Measurements from ENCODE around the gene HSPA9. TPM values are rescaled to one million over a fixed set of nuclear protein-coding genes. Genes with fewer than 3 reads are reported as not detected.

HSPA9 gene
- total and polyA plus RNA-seq, 9 of the 15 experiments (the other 6 are each of a cell fraction or from before 2014, with no cell fraction given), result 195 to 583 (median 514) TPM

DNA sequence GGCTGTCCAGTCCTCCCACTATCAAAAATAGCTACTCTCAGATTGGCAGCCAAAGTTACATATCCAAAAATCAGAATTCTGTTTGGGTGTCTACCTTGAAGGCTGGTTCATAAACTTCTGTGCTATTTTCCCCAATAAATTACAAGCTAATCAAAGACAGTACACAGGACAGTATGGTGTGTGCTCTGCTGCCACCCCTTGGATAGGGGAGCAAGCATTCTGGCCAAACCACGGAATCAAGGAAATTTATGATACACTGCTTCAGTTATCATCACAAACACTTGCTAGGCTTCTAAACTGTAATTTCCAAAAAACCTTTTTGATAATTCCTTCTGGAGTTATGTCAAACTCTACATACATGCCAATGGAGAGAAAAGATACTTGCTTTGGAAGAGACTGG is 48.0 kb downstream of the HSPA9 start:
- 0 out of 3 replicates have a peak, but pooled peaks have one; percentile 17 for ATAC-seq
- H3K79me2 ChIP-seq (ENCODE audit: control insufficient read depth, insufficient read depth, low read length), result peaks cover 96% of the 10 kb centered on the region
- peaks cover 17% of the 10 kb centered on the region; the same call in 1 of the 2 replicates for H4K20me1 ChIP-seq (replicated peaks; ENCODE audit: control insufficient read depth, insufficient read depth, low read length)
- H3K9ac ChIP-seq (ENCODE audit: insufficient read depth in 1 of 2, low read depth in 2 of 2, low read length in 2 of 2), result no peak overlapping the region
- H3K27me3 ChIP-seq (ENCODE audit: control insufficient read depth in 2 of 2, insufficient read depth in 2 of 2, low read length in 2 of 2), result no peaks in the 10 kb centered on the region
- no peak overlapping the region for H3K27ac ChIP-seq (ENCODE audit: extremely low read depth, low read depth, low read length)
- TF ChIP-seq, protein P1, sequence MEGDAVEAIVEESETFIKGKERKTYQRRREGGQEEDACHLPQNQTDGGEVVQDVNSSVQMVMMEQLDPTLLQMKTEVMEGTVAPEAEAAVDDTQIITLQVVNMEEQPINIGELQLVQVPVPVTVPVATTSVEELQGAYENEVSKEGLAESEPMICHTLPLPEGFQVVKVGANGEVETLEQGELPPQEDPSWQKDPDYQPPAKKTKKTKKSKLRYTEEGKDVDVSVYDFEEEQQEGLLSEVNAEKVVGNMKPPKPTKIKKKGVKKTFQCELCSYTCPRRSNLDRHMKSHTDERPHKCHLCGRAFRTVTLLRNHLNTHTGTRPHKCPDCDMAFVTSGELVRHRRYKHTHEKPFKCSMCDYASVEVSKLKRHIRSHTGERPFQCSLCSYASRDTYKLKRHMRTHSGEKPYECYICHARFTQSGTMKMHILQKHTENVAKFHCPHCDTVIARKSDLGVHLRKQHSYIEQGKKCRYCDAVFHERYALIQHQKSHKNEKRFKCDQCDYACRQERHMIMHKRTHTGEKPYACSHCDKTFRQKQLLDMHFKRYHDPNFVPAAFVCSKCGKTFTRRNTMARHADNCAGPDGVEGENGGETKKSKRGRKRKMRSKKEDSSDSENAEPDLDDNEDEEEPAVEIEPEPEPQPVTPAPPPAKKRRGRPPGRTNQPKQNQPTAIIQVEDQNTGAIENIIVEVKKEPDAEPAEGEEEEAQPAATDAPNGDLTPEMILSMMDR (IDR thresholded peaks at IDR 0.05 in 2 of 3, conservative IDR thresholded peaks at IDR 0.05 in 1 of 3; ENCODE audit: insufficient read depth in 2 of 3, low read depth in 1 of 3, low read length in 3 of 3), result peak in 1 of 3 experiments; percentile 4; a peak in 1 of 6 replicates
- no peak for TF ChIP-seq RBM39 (optimal IDR thresholded peaks at IDR 0.05; ENCODE audit: low read depth, low read length)
- FAIRE-seq, result no peak
- peaks cover 80% of the 10 kb centered on the region for H3K36me3 ChIP-seq (ENCODE audit: control insufficient read depth, insufficient read depth, low read length)
- peaks cover 4 to 11% of the 10 kb centered on the region in 2 experiments; a peak in 3 of 5 replicates for H3K4me1 ChIP-seq (replicated peaks in 1 of 2; ENCODE audit: control insufficient read depth in 2 of 2, insufficient read depth in 2 of 2, low read length in 2 of 2)
- H3K9me1 ChIP-seq (ENCODE audit: control insufficient read depth, insufficient read depth, low read length), result no peaks in the 10 kb centered on the region
- no peak for DNase-seq (ENCODE audit: extremely low read depth in 1 of 4, low spot score in 3 of 4)
- no TSS peak for BruUV-seq (replicated peaks)
- POLR2A ChIA-PET, result interaction anchor here (0.6 to 3.4 kb wide), 7 partner anchors 9 to 63 kb away, joined by 3 to 18 read pairs (median 5); partner anchors contain the start of gene ETF1
- CTCF ChIA-PET (ENCODE audit: low intra/inter-chr PET ratio), result no interaction called here
- H3K4me3 ChIP-seq, result no peak overlapping the region
- WGBS (ENCODE audit: insufficient coverage, low coverage, missing lambda C conversion rate), result 50% methylated on average over 1 of the region's 1 CpG
- in situ Hi-C loops (cut with MboI) (no loop called here), intact Hi-C loops (cut with micrococcal nuclease) (loop anchor here (1.0 kb wide), 1 partner anchor 17 kb away; no protein-coding TSS in a partner anchor)
- no peak overlapping the region for H3K4me2 ChIP-seq (ENCODE audit: insufficient read depth, low read length)
- H2AFZ ChIP-seq (ENCODE audit: low read depth, low read length), result no peak overlapping the region
- no peaks in the 10 kb centered on the region for H3K9me3 ChIP-seq (replicated peaks; ENCODE audit: control insufficient read depth, insufficient read depth, low read depth, low read length)

DNA sequence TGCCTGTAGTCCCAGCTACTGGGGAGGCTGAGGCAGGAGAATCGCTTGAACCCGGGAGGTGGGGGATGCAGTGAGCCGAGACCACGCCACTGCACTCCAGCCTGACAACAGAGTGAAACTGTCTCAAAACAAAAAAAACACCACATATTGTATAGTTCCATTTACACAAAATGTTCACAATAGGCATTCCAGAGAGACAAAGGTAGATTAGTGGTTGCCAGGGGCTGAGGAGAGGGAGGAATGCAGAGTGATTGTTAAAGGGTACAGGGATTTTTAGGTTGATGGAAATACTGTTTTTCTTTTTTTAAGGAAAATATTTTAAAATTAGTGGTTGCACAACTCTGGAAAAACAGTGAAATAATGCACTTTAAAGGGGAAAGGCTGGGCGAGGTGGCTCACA is 51.8 kb downstream of the HSPA9 start:
- intact Hi-C loops (cut with micrococcal nuclease) (no loop called here), in situ Hi-C loops (cut with MboI) (no loop called here)
- no peak overlapping the region for H2AFZ ChIP-seq (ENCODE audit: low read depth, low read length)
- no TSS peak for BruUV-seq (replicated peaks)
- no peak overlapping the region for H3K27ac ChIP-seq (ENCODE audit: extremely low read depth, low read depth, low read length)
- 89% methylated on average over 4 of the region's 5 CpGs for WGBS (ENCODE audit: insufficient coverage, low coverage, missing lambda C conversion rate)
- H3K79me2 ChIP-seq (ENCODE audit: control insufficient read depth, insufficient read depth, low read length), result peaks cover 94% of the 10 kb centered on the region
- ChIA-PET POLR2A (interaction anchor here (0.6 to 1.8 kb wide), 3 partner anchors 9 to 22 kb away, joined by 3 to 7 read pairs (median 6); no protein-coding TSS in a partner anchor), CTCF (ENCODE audit: low intra/inter-chr PET ratio) (no interaction called here)
- ATAC-seq, result no peak
- no peak overlapping the region for H3K4me2 ChIP-seq (ENCODE audit: insufficient read depth, low read length)
- peaks cover 0 to 9% of the 10 kb centered on the region in 2 experiments; a peak in 2 of 5 replicates for H3K4me1 ChIP-seq (replicated peaks in 1 of 2; ENCODE audit: control insufficient read depth in 2 of 2, insufficient read depth in 2 of 2, low read length in 2 of 2)
- no peaks in the 10 kb centered on the region for H3K9me3 ChIP-seq (replicated peaks; ENCODE audit: control insufficient read depth, insufficient read depth, low read depth, low read length)
- DNase-seq (ENCODE audit: extremely low read depth in 1 of 4, low spot score in 3 of 4), result no peak
- peaks cover 76% of the 10 kb centered on the region for H3K36me3 ChIP-seq (ENCODE audit: control insufficient read depth, insufficient read depth, low read length)
- H3K9ac ChIP-seq (ENCODE audit: insufficient read depth in 1 of 2, low read depth in 2 of 2, low read length in 2 of 2), result peak overlapping the region in 1 of 2 experiments; percentile 43; a peak in 2 of 4 replicates
- H3K27me3 ChIP-seq (ENCODE audit: control insufficient read depth in 2 of 2, insufficient read depth in 2 of 2, low read length in 2 of 2), result no peaks in the 10 kb centered on the region
- H3K9me1 ChIP-seq (ENCODE audit: control insufficient read depth, insufficient read depth, low read length), result peaks cover 4% of the 10 kb centered on the region
- H4K20me1 ChIP-seq (replicated peaks; ENCODE audit: control insufficient read depth, insufficient read depth, low read length), result peaks cover 16% of the 10 kb centered on the region
- FAIRE-seq, result no peak
- no peak overlapping the region for H3K4me3 ChIP-seq
- no peak for TF ChIP-seq JUND (IDR thresholded peaks at IDR 0.05; ENCODE audit: borderline replicate concordance, low read depth, low read length)
- TF ChIP-seq JUND (tag; IDR thresholded peaks at IDR 0.05; ENCODE audit: borderline replicate concordance, low read depth, low read length), result no peak
- TF ChIP-seq MTA1 (IDR thresholded peaks at IDR 0.05; ENCODE audit: borderline replicate concordance), result no peak
- TF ChIP-seq RHOXF2B (CRISPR knock-in tag; conservative IDR thresholded peaks at IDR 0.05), result no peak
- no peak for TF ChIP-seq HNRNPL (IDR thresholded peaks at IDR 0.05; ENCODE audit: low read depth, low read length)
- TF ChIP-seq ZNF445 (CRISPR knock-in tag; IDR thresholded peaks at IDR 0.05; ENCODE audit: low read depth), result no peak
- TF ChIP-seq, protein P2, sequence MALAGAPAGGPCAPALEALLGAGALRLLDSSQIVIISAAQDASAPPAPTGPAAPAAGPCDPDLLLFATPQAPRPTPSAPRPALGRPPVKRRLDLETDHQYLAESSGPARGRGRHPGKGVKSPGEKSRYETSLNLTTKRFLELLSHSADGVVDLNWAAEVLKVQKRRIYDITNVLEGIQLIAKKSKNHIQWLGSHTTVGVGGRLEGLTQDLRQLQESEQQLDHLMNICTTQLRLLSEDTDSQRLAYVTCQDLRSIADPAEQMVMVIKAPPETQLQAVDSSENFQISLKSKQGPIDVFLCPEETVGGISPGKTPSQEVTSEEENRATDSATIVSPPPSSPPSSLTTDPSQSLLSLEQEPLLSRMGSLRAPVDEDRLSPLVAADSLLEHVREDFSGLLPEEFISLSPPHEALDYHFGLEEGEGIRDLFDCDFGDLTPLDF (CRISPR knock-in tag; IDR thresholded peaks at IDR 0.05), result no peak
- TF ChIP-seq ZNF165 (CRISPR knock-in tag; IDR thresholded peaks at IDR 0.05; ENCODE audit: borderline replicate concordance), result no peak
- TF ChIP-seq U2AF2 (optimal IDR thresholded peaks at IDR 0.05; ENCODE audit: low read depth, low read length), result no peak
- no peak for TF ChIP-seq ZNF444 (CRISPR knock-in tag; IDR thresholded peaks at IDR 0.05)
- TF ChIP-seq ESRRA (IDR thresholded peaks at IDR 0.05; ENCODE audit: borderline replicate concordance, low read depth), result no peak

All from K562 (cell line).